SK-N-SH treated with all-trans-retinoic acid at 6 μM for 48 hours (cell line): Measurements from ENCODE around the gene ALPL.
A peak's percentile ranks its signal among the peaks of the same experiment; 100 is the strongest.

Source experiments
- ATAC-seq: fragments of 200-7000 bp; cut with Tn5 transposase; 3 replicates; pipeline ENCODE4 v1.9.1; 2020; ENCODE audit warnings: mild to moderate bottlenecking, moderate library complexity
- ARNTL ChIP-seq: fragments of 450-650 bp; formaldehyde crosslinking; IDR thresholded peaks from 2 replicates; pipeline ENCODE4 v1.5.0; 2020; ENCODE audit warnings: low read depth, mild to moderate bottlenecking, moderate library complexity, borderline replicate concordance
- BACH2 ChIP-seq: fragments of 250-450 bp; sonication (Bioruptor Pico); IDR thresholded peaks from 2 replicates; pipeline ENCODE4 v1.9.0; 2021; ENCODE audit warnings: mild to moderate bottlenecking, borderline replicate concordance
- CREB5 ChIP-seq: fragments of 250-450 bp; sonication (Bioruptor Pico); IDR thresholded peaks from 2 replicates; pipeline ENCODE4 v1.5.1; 2020; ENCODE audit warnings: low read depth, mild to moderate bottlenecking, moderate library complexity
- CSDC2 ChIP-seq: fragments of 250-450 bp; sonication (Bioruptor Pico); IDR thresholded peaks from 2 replicates; pipeline ENCODE4 v1.5.0; 2020; ENCODE audit warnings: mild to moderate bottlenecking, moderate library complexity
- CSRNP3 ChIP-seq: fragments of 250-450 bp; sonication (Bioruptor Pico); IDR thresholded peaks from 2 replicates; pipeline ENCODE4 v1.5.1; 2021; ENCODE audit warnings: mild to moderate bottlenecking, moderate library complexity
- GLIS3 ChIP-seq: fragments of 250-450 bp; sonication (Bioruptor Pico); IDR thresholded peaks from 2 replicates; pipeline ENCODE4 v1.5.0; 2020; ENCODE audit warnings: mild to moderate bottlenecking, moderate library complexity
- ISL1 ChIP-seq: fragments of 250-450 bp; sonication (Bioruptor Pico); IDR thresholded peaks from 2 replicates; pipeline ENCODE4 v2.1.2; 2022; ENCODE audit warnings: mild to moderate bottlenecking, moderate library complexity
- OSR1 ChIP-seq: fragments of 250-450 bp; sonication (Bioruptor Pico); IDR thresholded peaks from 2 replicates; pipeline ENCODE4 v1.8.0; 2022; ENCODE audit warnings: moderate library complexity, mild to moderate bottlenecking, inconsistent platforms
- PATZ1 ChIP-seq: fragments of 250-450 bp; sonication (Bioruptor Pico); IDR thresholded peaks from 2 replicates; pipeline ENCODE4 v1.8.0; 2020; ENCODE audit warnings: mild to moderate bottlenecking, moderate library complexity, borderline replicate concordance
- PPARA ChIP-seq: fragments of 250-450 bp; sonication (Bioruptor Pico); IDR thresholded peaks from 2 replicates; pipeline ENCODE4 v1.5.0; 2020; ENCODE audit warnings: mild to moderate bottlenecking, borderline replicate concordance
- RARB ChIP-seq: fragments of 250-450 bp; sonication (Bioruptor Pico); IDR thresholded peaks from 2 replicates; pipeline ENCODE4 v1.8.0; 2021; ENCODE audit warnings: mild to moderate bottlenecking, moderate library complexity
- SNAI2 ChIP-seq: fragments of 250-450 bp; sonication (Bioruptor Pico); IDR thresholded peaks from 2 replicates; pipeline ENCODE4 v1.5.0; 2020; ENCODE audit warnings: mild to moderate bottlenecking, moderate library complexity
- TCF4 ChIP-seq: fragments of 250-450 bp; sonication (Bioruptor Pico); IDR thresholded peaks from 2 replicates; pipeline ENCODE4 v1.8.0; 2021; ENCODE audit warnings: mild to moderate bottlenecking, moderate library complexity, borderline replicate concordance
- TOX ChIP-seq: fragments of 250-450 bp; sonication (Bioruptor Pico); IDR thresholded peaks from 2 replicates; pipeline ENCODE4 v1.8.0; 2021; ENCODE audit warnings: mild to moderate bottlenecking, moderate library complexity, borderline replicate concordance
- TSHZ2 ChIP-seq: fragments of 250-450 bp; sonication (Bioruptor Pico); IDR thresholded peaks from 2 replicates; pipeline ENCODE4 v1.5.0; 2020; ENCODE audit warnings: mild to moderate bottlenecking, moderate library complexity
- ZC3H10 ChIP-seq: fragments of 250-450 bp; sonication (Bioruptor Pico); IDR thresholded peaks from 2 replicates; pipeline ENCODE4 v1.5.1; 2021; ENCODE audit warnings: mild to moderate bottlenecking, moderate library complexity
- ZFP3 ChIP-seq: fragments of 250-450 bp; sonication (Bioruptor Pico); IDR thresholded peaks from 2 replicates; pipeline ENCODE4 v1.5.0; 2020; ENCODE audit warnings: mild to moderate bottlenecking, moderate library complexity
- ZFP30 ChIP-seq: fragments of 450-650 bp; formaldehyde crosslinking; IDR thresholded peaks from 2 replicates; pipeline ENCODE4 v1.5.0; 2022; ENCODE audit warnings: mild to moderate bottlenecking, moderate library complexity
- ZNF565 ChIP-seq: fragments of 450-650 bp; formaldehyde crosslinking; conservative IDR thresholded peaks from 2 replicates; pipeline ENCODE4 v1.5.0; 2020; ENCODE audit warnings: low read depth, mild to moderate bottlenecking, moderate library complexity
- ZNF70 ChIP-seq: fragments of 450-650 bp; formaldehyde crosslinking; IDR thresholded peaks from 2 replicates; pipeline ENCODE4 v1.5.0; 2020; ENCODE audit warnings: mild to moderate bottlenecking, moderate library complexity
- ZNF8 ChIP-seq: fragments of 450-650 bp; formaldehyde crosslinking; IDR thresholded peaks from 2 replicates; pipeline ENCODE4 v1.5.0; 2020; ENCODE audit warnings: mild to moderate bottlenecking, moderate library complexity

The ALPL gene

GRCh38 chr1:21520899-21521716 is 11.9 kb downstream of the ALPL start:
- TF ChIP-seq GLIS3 = no peak
- no peak for TF ChIP-seq TSHZ2 (CRISPR knock-in tag)
- TF ChIP-seq ZFP30 (CRISPR knock-in tag) = no peak
- no peak for TF ChIP-seq RARB (CRISPR knock-in tag)
- no peak for TF ChIP-seq ZNF8 (CRISPR knock-in tag)
- TF ChIP-seq CSRNP3 = no peak
- TF ChIP-seq PATZ1 (CRISPR knock-in tag) = no peak
- no peak for TF ChIP-seq ZNF70 (CRISPR knock-in tag)
- ATAC-seq = peak; percentile 80

GRCh38 chr1:21521717-21522060 is 12.5 kb downstream of the ALPL start:
- no peak for TF ChIP-seq CREB5 (CRISPR knock-in tag)
- TF ChIP-seq PPARA (CRISPR knock-in tag) = no peak
- no peak for TF ChIP-seq SNAI2
- no peak for TF ChIP-seq CSDC2
- no peak for TF ChIP-seq ZC3H10 (CRISPR knock-in tag)
- TF ChIP-seq CSRNP3 = no peak
- no peak for TF ChIP-seq ZNF70 (CRISPR knock-in tag)
- no peak for TF ChIP-seq GLIS3
- no peak for TF ChIP-seq ZNF565 (CRISPR knock-in tag)
- TF ChIP-seq ZFP30 (CRISPR knock-in tag) = no peak
- no peak for TF ChIP-seq TOX (CRISPR knock-in tag)
- TF ChIP-seq OSR1 (CRISPR knock-in tag) = no peak
- no peak for TF ChIP-seq ARNTL (CRISPR knock-in tag)
- TF ChIP-seq BACH2 (CRISPR knock-in tag) = no peak
- ATAC-seq = no peak

GRCh38 chr1:21522525-21523038 is 13.4 kb downstream of the ALPL start:
- no peak for ATAC-seq
- TF ChIP-seq ISL1 (CRISPR knock-in tag) = no peak
- TF ChIP-seq ZC3H10 (CRISPR knock-in tag) = no peak
- TF ChIP-seq ZNF8 (CRISPR knock-in tag) = no peak
- TF ChIP-seq TOX (CRISPR knock-in tag) = no peak
- no peak for TF ChIP-seq ZFP3 (CRISPR knock-in tag)
- no peak for TF ChIP-seq ZFP30 (CRISPR knock-in tag)
- no peak for TF ChIP-seq PATZ1 (CRISPR knock-in tag)
- TF ChIP-seq ZNF565 (CRISPR knock-in tag) = no peak
- TF ChIP-seq TCF4 (CRISPR knock-in tag) = no peak
- TF ChIP-seq BACH2 (CRISPR knock-in tag) = no peak
- no peak for TF ChIP-seq GLIS3
- TF ChIP-seq CREB5 (CRISPR knock-in tag) = no peak
- no peak for TF ChIP-seq CSRNP3
